ENCODE measurements around the gene RPS6KA4.

The RPS6KA4 gene

GRCh38 chr11:64327993-64328392 lies 31.0 kb upstream of the RPS6KA4 start:
- no peak for DNase-seq

GRCh38 chr11:64330888-64331287 lies 28.1 kb upstream of the RPS6KA4 start:
- DNase-seq: no peak

DNA sequence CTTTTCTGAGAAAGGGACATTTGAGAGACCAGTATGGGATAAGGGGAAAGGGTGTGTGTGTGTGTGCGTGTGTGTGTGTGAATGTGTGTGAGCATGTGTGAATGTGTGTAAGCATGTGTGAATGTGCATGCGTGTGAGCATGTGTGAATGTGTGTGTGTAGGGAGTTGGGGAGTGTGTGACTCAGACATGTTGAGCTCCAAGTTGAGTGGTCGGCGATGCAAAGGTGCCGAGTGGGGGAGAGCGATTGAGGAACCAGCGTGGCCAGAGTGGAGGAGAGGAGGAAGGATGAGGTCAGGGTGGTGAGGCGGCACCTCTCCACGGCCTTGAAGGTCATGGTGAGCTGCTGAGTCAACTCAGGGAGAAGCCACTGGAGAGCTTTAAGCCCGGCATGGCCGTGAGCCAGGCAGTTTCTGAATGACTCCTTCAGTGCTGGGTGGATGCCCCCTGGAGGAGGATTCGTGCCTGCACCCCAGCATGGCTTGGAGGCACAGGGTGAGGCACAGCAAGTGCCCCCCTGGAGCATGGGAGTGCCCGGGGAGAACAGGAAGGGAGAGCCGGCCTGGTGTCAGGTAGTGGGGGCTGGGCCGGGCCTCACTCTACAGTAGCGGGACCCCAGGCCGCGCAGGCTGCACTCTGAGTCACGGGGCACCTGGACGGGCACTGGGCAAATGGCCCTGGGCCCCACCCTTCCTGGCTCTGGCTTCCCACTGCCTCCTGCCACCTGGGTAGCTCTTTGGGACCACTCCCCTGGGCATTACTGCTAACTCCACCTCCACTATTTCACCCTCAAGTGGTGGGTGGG lies 27.2 kb upstream of the RPS6KA4 start:
- peak; percentile 46 for DNase-seq

DNA sequence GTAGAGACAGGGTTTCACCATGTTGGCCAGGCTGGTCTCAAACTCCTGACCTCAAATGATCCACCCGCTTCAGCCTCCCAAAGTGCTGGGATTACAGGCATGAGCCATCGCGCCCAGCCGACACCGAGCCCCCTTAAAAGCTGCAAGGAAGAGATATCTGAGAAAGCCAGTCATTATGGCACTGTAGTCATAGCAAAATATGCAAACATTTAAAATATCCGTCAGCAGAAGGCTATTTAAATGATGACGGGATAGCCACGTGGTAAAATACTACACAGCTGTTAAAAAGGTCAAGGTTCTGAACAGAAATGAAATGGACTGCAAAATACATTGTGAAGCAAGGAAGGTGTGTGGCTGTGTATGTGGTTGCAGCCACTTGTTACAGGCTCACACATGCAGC lies 25.4 kb upstream of the RPS6KA4 start:
- DNase-seq: no peak

DNA sequence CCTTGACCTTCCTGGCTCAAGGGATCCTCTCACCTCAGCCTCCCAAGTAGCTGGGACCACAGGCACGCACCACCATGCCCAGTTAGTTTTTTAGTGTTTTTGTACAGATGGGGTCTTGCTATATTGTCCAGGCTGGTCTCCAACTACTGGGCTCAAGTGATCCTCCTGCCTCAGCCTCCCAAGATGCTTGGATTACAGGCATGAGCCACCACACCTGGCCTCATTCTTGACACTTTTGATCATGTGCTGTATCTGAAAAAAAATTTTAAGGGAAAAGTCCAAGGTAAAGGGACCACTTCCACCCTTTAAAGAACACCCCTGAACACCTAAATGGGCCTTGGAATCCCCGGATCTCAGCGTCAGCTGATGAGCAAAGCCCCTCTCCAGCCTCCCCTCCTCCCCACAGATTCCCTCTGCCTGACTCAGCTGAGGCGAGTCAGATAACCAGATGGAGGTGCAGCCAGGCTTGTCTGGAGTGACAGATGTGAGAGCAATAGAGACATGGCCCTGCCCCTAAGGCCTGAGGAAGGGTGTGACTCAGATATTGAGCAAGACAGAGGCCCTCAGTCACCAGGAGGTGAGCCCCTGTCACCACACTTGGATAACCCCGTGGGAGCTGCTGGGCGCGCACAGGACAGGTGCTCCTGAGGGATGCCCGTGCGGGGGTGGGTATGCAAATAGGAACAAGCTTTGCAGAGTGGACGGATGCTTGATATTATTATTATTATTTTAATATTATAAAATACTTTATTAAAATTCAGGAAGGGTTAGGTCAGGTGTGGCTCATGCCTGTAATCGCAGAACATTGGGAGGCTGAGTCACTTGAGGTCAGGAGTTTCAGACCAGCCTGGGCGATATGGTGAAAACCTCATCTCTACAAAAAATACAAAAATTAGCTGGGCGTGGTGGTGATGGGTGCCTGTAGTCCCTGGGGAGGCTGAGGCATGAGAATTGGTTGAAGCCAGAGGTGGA lies 23.9 kb upstream of the RPS6KA4 start:
- no peak for DNase-seq

DNA sequence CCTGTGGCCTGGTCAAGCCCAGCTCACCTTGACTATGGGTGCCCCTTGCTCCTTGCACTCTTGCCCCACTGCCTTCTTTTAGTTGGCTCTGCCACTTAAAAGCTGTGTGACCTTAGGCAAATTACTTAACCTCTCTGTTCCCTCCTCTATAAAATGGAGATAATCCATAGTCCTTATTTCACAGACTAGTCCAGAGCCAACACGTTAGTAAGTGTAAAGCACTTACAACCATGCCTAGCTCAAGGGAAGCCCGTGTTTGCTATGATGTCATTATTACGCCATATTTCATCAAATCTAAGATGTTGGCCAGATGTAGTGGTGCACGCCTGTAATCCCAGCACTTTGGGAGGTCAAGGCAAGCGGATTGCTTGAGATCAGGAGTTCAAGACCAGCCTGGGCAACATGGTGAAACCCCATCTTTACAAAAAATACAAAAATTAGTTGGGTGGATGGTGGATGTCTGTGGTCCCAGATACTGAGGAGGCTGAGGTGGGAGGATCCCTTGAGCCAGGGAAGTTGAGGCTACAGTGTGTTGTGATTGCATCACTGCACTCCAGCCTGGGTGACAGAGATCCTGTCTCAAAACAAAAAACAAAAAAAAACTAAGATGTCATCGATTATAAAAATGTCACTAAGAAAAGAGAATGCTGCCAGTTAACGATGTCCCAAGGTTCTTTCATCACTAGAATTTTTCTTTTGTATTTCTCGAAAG lies 21.3 kb upstream of the RPS6KA4 start:
- DNase-seq: no peak

DNA sequence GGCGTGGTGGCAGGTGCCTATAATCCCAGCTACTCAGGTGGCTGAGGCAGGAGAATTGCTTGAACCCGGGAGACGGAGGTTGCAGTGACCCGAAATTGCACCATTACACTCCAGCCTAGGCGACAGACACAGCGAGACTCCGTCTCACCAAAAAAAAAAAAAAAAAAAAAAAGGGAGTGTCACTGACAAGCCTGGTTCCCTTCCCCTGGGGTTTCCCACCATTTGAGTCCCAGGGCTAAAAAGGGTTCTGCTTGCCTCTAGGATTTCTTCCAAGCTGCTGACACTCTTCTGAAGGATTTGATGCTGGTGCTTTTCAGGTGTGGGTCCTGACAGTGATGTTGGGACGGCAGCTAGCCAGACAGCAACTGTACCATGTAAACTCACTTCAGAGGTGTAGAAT lies 20.2 kb upstream of the RPS6KA4 start:
- no peak for DNase-seq

DNA sequence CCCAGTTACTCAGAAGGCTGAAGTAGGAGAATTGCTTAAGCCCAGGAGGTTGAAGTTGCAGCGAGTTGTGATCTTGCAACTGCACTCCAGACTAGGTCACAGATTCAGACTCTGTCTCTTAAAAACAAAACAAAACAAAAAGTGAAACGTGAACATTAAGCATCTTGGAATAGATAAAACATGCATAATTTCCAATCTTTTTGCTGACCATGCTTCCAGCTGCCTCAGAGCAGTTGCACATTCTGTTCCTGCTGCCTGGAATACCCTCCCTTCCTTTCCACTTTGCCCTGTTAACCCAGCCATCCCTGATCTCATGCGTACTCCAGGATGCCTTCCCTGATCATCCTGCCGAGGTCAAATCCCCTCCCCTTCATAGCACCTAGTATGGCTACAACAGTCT lies 19.7 kb upstream of the RPS6KA4 start:
- DNase-seq: no peak

DNA sequence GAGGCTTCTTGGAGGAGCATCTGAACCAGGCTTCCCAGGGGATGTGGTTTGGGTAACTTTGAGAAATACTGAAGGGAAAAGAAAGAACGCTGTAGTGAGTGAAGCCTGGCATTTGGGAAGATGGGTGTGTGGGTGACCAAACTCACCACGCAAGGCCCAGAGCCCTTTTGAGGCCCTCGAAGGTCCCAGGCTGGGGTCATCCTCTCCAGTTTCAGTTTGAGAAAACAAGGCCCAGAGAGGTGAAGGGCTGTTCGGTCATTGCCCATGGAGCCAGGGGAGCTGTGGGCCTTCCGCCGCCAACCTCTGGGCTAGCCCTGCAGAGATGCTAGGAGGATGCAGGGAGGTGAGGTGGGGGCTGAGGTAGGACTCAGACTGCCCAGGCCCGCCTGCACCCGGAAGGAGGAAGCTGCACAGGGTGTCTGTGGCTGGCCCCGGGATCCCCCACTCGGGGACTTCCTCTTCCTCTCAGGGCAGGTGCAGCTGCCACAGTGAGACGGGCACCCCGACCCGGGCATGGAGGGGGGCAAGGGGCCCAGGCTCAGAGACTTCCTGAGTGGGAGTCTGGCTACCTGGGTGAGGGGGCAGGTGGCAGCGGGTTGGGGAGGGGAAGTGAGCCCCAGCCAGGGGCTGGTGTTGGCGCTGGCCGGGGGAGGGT lies 19.1 kb upstream of the RPS6KA4 start, which contains the start of gene CCDC88B:
TSS of gene CCDC88B (plus strand) at position 451 of the 655 bp plus-strand sequence. CDS start at position 514, 63 bp downstream.
- DNase-seq: peak; percentile 67

DNA sequence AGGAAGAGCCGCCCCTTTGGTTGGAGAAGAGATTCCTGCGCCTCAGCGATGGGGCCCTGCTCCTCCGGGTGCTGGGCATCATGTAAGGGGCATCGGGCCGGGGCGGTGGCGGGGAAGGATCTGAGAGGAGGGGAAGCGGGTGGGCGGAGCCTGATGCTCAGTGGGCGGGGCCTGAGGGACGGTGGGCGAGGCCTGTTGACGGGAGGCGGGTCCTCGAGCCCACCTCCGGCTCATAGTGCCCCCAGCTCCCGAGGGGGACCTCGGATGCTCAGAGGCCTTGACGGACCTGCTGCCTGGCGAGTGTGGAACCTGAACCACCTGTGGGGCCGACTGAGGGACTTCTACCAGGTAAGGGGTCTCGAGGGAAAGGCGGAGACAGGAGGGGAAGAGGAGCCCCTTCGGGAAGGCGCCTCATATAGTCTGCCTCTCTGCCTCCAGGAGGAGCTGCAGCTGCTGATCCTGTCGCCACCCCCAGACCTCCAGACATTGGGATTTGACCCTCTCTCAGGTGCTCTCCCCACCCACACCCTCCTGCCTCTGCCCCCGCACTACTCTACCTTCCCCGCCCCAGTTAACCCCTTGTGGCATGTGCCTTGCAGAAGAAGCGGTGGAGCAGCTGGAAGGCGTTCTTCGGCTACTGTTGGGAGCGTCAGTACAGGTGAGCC lies 18.2 kb upstream of the RPS6KA4 start:
- DNase-seq: peak; percentile 76

- DNase-seq: no peak
Measured at GRCh38 chr11:64341429-64341828, 17.5 kb upstream of the RPS6KA4 start.

- DNase-seq: peak; percentile 87
Measured at GRCh38 chr11:64341851-64342791, 16.8 kb upstream of the RPS6KA4 start.

DNA sequence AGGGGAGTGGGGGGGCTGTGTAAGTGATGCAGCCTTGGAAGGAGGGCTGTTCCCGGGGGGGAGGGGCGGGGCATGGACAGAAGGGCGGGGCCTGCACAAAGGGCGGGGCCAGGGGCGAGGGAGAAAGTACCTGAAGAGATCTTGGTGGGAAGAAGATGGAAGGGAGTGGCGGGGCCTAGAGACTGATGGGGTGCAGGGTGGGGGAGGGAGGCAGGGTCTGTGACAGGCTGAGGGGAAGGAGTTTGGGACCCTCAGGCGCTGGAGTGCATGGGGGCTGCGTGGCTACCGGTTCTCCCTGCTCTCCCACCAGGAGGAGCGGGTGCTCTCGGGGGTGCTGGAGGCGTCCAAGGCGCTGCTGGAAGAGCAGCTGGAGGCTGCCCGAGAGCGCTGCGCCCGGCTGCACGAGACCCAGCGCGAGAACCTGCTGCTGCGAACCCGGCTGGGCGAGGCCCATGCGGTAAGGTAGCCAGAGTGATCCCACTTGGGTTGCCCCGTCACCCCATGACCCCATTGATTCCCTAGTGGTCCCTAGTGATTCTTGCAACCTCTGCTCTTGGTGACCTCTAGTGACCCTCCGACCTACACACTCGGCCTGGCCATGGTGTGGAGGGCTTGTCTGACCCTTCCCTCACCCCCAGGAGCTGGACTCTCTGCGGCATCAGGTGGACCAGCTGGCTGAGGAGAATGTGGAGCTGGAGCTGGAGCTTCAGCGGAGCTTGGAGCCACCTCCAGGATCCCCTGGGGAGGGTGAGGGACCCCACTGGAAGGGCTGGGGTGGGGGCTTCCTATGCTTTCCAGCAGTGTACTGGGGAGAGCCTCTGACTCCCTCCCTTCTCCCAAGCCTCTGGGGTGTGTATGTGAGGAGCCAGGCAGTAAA lies 15.9 kb upstream of the RPS6KA4 start:
- no peak for DNase-seq

- DNase-seq: no peak
Measured at GRCh38 chr11:64343767-64344559, 15.0 kb upstream of the RPS6KA4 start.

DNA sequence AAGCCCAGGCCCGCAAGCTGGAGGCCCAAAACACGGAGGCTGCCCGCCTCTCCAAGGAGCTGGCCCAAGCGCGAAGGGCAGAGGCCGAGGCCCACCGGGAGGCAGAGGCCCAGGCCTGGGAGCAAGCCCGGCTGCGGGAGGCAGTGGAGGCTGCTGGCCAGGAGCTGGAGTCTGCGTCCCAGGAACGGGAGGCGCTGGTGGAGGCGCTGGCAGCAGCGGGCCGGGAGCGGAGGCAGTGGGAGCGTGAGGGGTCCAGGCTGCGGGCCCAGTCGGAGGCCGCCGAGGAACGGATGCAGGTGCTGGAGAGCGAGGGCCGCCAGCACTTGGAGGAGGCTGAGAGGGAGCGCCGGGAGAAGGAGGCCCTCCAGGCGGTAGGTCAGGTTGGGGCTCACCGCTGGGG lies 14.2 kb upstream of the RPS6KA4 start:
- DNase-seq: no peak

GRCh38 chr11:64347193-64347867 lies 11.6 kb upstream of the RPS6KA4 start:
- no peak for DNase-seq

DNA sequence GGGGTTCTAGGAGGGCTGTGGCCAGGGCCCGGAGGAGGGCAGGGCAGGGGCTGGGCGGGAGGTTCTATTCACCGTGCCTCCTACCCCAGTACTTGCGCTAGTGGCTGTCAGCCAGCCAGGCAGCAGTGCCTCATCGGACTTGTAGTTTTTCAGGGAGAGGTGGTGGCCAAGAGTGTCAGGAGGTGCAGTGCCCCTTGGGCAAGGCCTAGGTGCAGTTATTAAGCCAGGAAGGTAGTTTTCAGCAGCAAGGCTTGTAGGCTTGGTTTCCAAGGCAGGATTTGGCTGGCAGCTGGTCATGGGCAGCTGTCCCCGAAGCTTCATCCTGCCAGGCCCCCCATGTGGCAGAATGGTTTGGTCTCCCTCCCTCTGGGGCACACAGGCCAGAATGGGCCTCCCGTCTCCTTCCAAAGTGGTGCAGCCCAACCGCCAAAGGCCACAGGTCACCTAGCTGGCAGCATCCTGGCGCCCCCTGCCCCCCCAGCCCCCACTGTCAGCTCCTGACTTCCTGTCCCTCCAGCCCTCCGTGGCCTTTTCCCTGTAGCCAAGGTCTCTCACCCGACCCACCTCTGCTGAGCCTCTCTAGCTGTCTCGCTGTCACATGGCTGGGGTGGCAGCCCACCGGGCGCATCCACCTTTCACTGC lies 10.5 kb upstream of the RPS6KA4 start:
- no peak for DNase-seq

DNA sequence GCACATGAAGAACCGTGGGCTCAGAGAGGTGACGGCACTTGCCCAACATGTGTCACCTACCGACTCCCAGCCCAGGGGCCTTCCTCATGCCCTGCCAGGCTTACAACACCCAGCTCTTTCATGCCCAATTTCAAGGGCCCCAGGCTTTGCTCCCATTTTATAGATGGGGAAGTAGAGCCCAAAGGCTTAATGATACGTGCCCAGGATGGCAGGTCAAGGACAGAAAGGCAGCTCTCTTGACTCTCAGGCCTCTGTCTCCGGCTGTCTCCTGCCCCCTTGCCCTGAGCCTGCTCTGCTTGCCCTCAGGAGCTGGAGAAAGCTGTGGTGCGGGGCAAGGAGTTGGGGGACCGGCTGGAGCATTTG lies 10.0 kb upstream of the RPS6KA4 start:
- no peak for DNase-seq
